ENCODE results near the gene SP2. TPM values are rescaled to one million over a fixed set of nuclear protein-coding genes. Genes with fewer than 3 reads are reported as not detected.

SP2 gene
- total and polyA plus RNA-seq, 2 of the 8 experiments (the other 6 are each of a cell fraction or from before 2014, with no cell fraction given): 5.6 to 13.8 TPM

GRCh38 chr17:47884427-47884740, 11.7 kb upstream of the SP2 start:
- H4K20me1 ChIP-seq (replicated peaks in 1 of 2; ENCODE audit: control insufficient read depth in 1 of 2, insufficient read depth in 2 of 2, low read length in 2 of 2): no peaks in the 10 kb centered on the region
- 55% methylated on average over 5 of the region's 5 CpGs; no CpG with 5 or more reads in 1 of the 2 experiments for WGBS, 2 experiments (ENCODE audit: extremely low coverage in 1 of 2, insufficient coverage in 1 of 2, insufficient read length in 1 of 2, insufficient replicate concordance in 2 of 2, low coverage in 1 of 2, low lambda C conversion rate in 2 of 2, missing lambda C conversion rate in 1 of 2)
- POLR2A ChIA-PET (ENCODE audit: partially characterized antibody): interaction anchor here (0.9 to 3.0 kb wide), 14 partner anchors 11 to 164 kb away, joined by 3 to 17 read pairs (median 5); partner anchors contain the start of genes LRRC46, MRPL10, NFE2L1 and SCRN2
- TF ChIP-seq SUZ12 (IDR thresholded peaks at IDR 0.05; ENCODE audit: low read length) (no peak), ATF2 (IDR thresholded peaks at IDR 0.05; ENCODE audit: low read length) (no peak), ZNF274 (IDR thresholded peaks at IDR 0.05; ENCODE audit: borderline replicate concordance, extremely low read depth, low read length) (no peak), FOSL1 (IDR thresholded peaks at IDR 0.05; ENCODE audit: insufficient read depth, low read depth, low read length) (no peak)

More at GRCh38 chr17:47884427-47884740, 11.7 kb upstream of the SP2 start:
- Histone ChIP-seq H4K8ac (ENCODE audit: extremely low read depth, insufficient read depth, low read length) (no peak overlapping the region), H3K27me3 (replicated peaks in 1 of 4; ENCODE audit: control insufficient read depth in 3 of 4, extremely low read depth in 1 of 4, insufficient read depth in 3 of 4, low read length in 3 of 4) (no peaks in the 10 kb centered on the region), H4K5ac (ENCODE audit: insufficient read length, low read depth, low read length) (no peak overlapping the region), H3K4me3 (ENCODE audit: extremely low read depth in 1 of 4, insufficient read depth in 2 of 4, low read depth in 3 of 4, low read length in 4 of 4) (no peak overlapping the region), H2BK15ac (ENCODE audit: low read length) (no peak overlapping the region), H3K14ac (ENCODE audit: insufficient read length) (no peak overlapping the region), H3K18ac (ENCODE audit: extremely low read depth, low read length) (no peak overlapping the region), H2BK12ac (ENCODE audit: low read depth, low read length) (no peak overlapping the region), H3K56ac (replicated peaks; ENCODE audit: insufficient read length, low read depth, low read length) (no peak overlapping the region), H4K91ac (replicated peaks; ENCODE audit: insufficient read length, low read length) (no peak overlapping the region), H2BK5ac (ENCODE audit: low read depth, low read length) (no peak overlapping the region), H3K9ac (replicated peaks in 1 of 4; ENCODE audit: extremely low read depth in 1 of 4, low read depth in 3 of 4, low read length in 3 of 4) (no peak overlapping the region), H3K4me1 (replicated peaks in 1 of 4; ENCODE audit: control insufficient read depth in 3 of 4, insufficient read depth in 4 of 4, low read length in 3 of 4) (peaks cover 0 to 13% (median 8%) of the 10 kb centered on the region in 4 experiments; a peak in 6 of 7 replicates), H3K4ac (replicated peaks; ENCODE audit: insufficient read length, low read depth, low read length) (no peak overlapping the region), H3K23ac (ENCODE audit: insufficient read length) (no peak overlapping the region), H2BK20ac (ENCODE audit: low read length) (no peak overlapping the region), H3K23me2 (ENCODE audit: low read depth, low read length) (no peaks in the 10 kb centered on the region), H3K27ac (ENCODE audit: low read depth, low read length) (no peak overlapping the region), H3K79me2 (ENCODE audit: control insufficient read depth in 1 of 2, insufficient read depth in 2 of 2, low read length in 2 of 2) (no peaks in the 10 kb centered on the region), H3K9me3 (ENCODE audit: insufficient read depth in 2 of 2, low read depth in 1 of 2, low read length in 1 of 2) (no peaks in the 10 kb centered on the region), H2AFZ (ENCODE audit: low read length) (no peak overlapping the region), H3K79me1 (ENCODE audit: low read depth, low read length) (no peaks in the 10 kb centered on the region), H2AK5ac (ENCODE audit: low read depth, low read length) (no peak overlapping the region), H2BK120ac (replicated peaks; ENCODE audit: low read depth, low read length) (no peak overlapping the region), H3K4me2 (ENCODE audit: insufficient read depth in 1 of 2, low read depth in 2 of 2, low read length in 2 of 2) (no peak overlapping the region), H3K36me3 (ENCODE audit: control insufficient read depth in 2 of 4, insufficient read depth in 4 of 4, low read length in 3 of 4) (no peaks in the 10 kb centered on the region)
- CTCF ChIA-PET (ENCODE audit: partially characterized antibody): interaction anchor here (0.6 to 18.8 kb wide), 15 partner anchors 8 to 720 kb away, joined by 3 to 1206 read pairs (median 4); partner anchors contain the start of genes SCRN2 and SP6
- no peak for DNase-seq (ENCODE audit: low read depth in 1 of 2, low spot score in 2 of 2)
- no peak for FAIRE-seq
